NCI-H82 treated with DMSO at 0.1 percent for 48 hours (cell line): ENCODE results near the gene PNPLA8.
"Not testable (repeated sequence)": the region's sequence is repeated elsewhere in the genome, so short reads cannot be mapped to it uniquely, and the experiment has no call there.

Experiments
- DNase-seq: peaks from one replicate; lab custom pipeline; 2025; ENCODE audit not compliant: unreplicated experiment; lab: John Stamatoyannopoulos, UW

The PNPLA8 gene

GRCh38 chr7:108529341-108529740 is 3.4 kb upstream of the PNPLA8 start:
- DNase-seq, result peak; percentile 38

GRCh38 chr7:108528183-108528712 is 2.3 kb upstream of the PNPLA8 start:
- DNase-seq, result no peak

GRCh38 chr7:108526768-108527017 is 758 bp upstream of the PNPLA8 start:
- no peak for DNase-seq

- peak; percentile 86 for DNase-seq
Observed at GRCh38 chr7:108525327-108525984, 479 bp downstream of the PNPLA8 start.

- DNase-seq, result no peak
Observed at GRCh38 chr7:108522780-108523179, 3.2 kb downstream of the PNPLA8 start.

GRCh38 chr7:108517951-108518350 is 8.0 kb downstream of the PNPLA8 start:
- DNase-seq, result no peak

GRCh38 chr7:108515630-108516029 is 10.3 kb downstream of the PNPLA8 start:
- DNase-seq, result no peak

GRCh38 chr7:108515013-108515412 is 10.9 kb downstream of the PNPLA8 start:
- DNase-seq, result no peak

GRCh38 chr7:108511939-108512338 is 14.0 kb downstream of the PNPLA8 start:
- DNase-seq, result no peak

GRCh38 chr7:108504576-108504975 is 21.4 kb downstream of the PNPLA8 start:
- DNase-seq, result not testable (repeated sequence)

GRCh38 chr7:108503112-108504026 is 22.6 kb downstream of the PNPLA8 start:
- DNase-seq, result no peak

GRCh38 chr7:108499566-108499965 is 26.4 kb downstream of the PNPLA8 start:
- no peak for DNase-seq

GRCh38 chr7:108498481-108498880 is 27.5 kb downstream of the PNPLA8 start:
- DNase-seq, result no peak

- peak; percentile 26 for DNase-seq
Observed at GRCh38 chr7:108497082-108497725, 28.7 kb downstream of the PNPLA8 start.

GRCh38 chr7:108492742-108493141 is 33.2 kb downstream of the PNPLA8 start:
- DNase-seq, result no peak

GRCh38 chr7:108488768-108489538 is 37.0 kb downstream of the PNPLA8 start:
- DNase-seq, result no peak

GRCh38 chr7:108487646-108488045 is 38.3 kb downstream of the PNPLA8 start:
- DNase-seq, result no peak

GRCh38 chr7:108486291-108486966 is 39.5 kb downstream of the PNPLA8 start:
- DNase-seq, result no peak

GRCh38 chr7:108484137-108484536 is 41.8 kb downstream of the PNPLA8 start:
- no peak for DNase-seq

GRCh38 chr7:108480311-108480710 is 45.6 kb downstream of the PNPLA8 start:
- DNase-seq, result no peak
